ENCODE data around the gene TGIF1.

DNA sequence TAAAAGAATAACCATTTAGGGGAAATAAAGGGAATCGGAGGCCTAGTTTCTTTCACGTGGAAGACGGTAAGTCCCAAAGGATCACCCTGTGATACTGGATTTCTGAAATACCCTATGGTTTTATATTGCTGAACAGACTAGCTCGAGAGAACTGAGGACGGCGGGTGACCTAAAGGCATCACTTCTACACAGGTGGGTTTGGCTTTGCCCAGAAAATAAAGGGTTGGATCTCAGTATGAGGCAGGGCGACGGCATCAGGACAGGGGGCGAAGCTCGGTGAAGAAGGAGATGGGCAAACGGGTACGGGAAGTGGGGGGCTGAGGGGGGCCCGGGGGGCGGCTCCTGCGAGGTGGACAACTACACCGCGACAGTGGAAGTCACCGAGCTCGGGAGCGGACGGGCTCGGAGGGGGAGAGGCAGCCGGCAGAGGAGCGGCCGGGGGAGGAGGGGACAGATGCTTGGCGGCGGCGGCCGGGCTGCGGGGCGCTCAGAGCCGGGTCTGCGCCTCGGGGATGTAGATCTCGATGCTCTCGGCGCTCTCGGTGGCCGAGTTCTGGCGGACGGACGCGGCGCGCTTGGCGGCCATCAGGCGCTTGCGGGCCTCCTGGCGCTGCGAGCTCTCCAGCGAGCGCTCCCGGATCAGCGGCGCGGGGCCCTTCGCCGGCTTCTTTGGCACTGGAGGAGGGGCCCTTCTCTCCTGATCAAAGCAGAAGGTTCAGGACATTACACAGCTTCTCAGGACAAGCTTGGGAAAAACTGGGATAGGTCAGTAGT, 48.9 kb downstream of the TGIF1 start:
- TF ChIP-seq, protein P1, sequence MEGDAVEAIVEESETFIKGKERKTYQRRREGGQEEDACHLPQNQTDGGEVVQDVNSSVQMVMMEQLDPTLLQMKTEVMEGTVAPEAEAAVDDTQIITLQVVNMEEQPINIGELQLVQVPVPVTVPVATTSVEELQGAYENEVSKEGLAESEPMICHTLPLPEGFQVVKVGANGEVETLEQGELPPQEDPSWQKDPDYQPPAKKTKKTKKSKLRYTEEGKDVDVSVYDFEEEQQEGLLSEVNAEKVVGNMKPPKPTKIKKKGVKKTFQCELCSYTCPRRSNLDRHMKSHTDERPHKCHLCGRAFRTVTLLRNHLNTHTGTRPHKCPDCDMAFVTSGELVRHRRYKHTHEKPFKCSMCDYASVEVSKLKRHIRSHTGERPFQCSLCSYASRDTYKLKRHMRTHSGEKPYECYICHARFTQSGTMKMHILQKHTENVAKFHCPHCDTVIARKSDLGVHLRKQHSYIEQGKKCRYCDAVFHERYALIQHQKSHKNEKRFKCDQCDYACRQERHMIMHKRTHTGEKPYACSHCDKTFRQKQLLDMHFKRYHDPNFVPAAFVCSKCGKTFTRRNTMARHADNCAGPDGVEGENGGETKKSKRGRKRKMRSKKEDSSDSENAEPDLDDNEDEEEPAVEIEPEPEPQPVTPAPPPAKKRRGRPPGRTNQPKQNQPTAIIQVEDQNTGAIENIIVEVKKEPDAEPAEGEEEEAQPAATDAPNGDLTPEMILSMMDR (IDR thresholded peaks at IDR 0.05): no peak
- TF ChIP-seq POLR2A (IDR thresholded peaks at IDR 0.05): no peak

Measured in body of pancreas (tissue), 4 donors.